WTC11 (cell line): ENCODE results near the gene STARD10. TPM values are rescaled to one million over a fixed set of nuclear protein-coding genes. Genes with fewer than 3 reads are reported as not detected.

Source experiments
- ATAC-seq: fragments of 200-7000 bp; cut with Tn5 transposase; 2 replicates; pipeline ENCODE4 v1.10.0; 2021; ENCODE audit warnings: mild to moderate bottlenecking, moderate library complexity
- CTCF ChIA-PET: fragments of 300-600 bp; sonication (Branson Sonifier 250); formaldehyde crosslinking; loops from one replicate; lab custom pipeline; 2021; ENCODE audit warnings: antibody characterized with exemption; lab: Charles Lee
- POLR2A ChIA-PET: fragments of 350-600 bp; sonication (Branson Sonifier 250); formaldehyde crosslinking; loops from one replicate; lab custom pipeline; 2021; ENCODE audit warnings: antibody characterized with exemption; lab: Charles Lee
- DNase-seq: peaks from one replicate; pipeline ENCODE4 v3.0.0; 2021; ENCODE audit warnings: low spot score
- H3K27ac Mint-ChIP-seq: 2 replicates; pipeline ENCODE4 v1.8.0; 2021; ENCODE audit warnings: mixed read lengths
- H3K27me3 Mint-ChIP-seq: 2 replicates; pipeline ENCODE4 v1.8.0; 2021; ENCODE audit warnings: low read depth, mild to moderate bottlenecking, moderate library complexity, mixed read lengths
- H3K36me3 Mint-ChIP-seq: 2 replicates; pipeline ENCODE4 v1.8.0; 2021; ENCODE audit warnings: mixed read lengths
- H3K4me1 Mint-ChIP-seq: 2 replicates; pipeline ENCODE4 v1.8.0; 2022; ENCODE audit warnings: mixed read lengths
- H3K4me3 Mint-ChIP-seq: 2 replicates; pipeline ENCODE4 v1.8.0; 2021; ENCODE audit warnings: mild to moderate bottlenecking, moderate library complexity, mixed read lengths
- H3K9me3 Mint-ChIP-seq: 2 replicates; pipeline ENCODE4 v1.8.0; 2021; ENCODE audit warnings: mixed read lengths
- ATF1 ChIP-seq: sonication (generic); formaldehyde crosslinking; IDR thresholded peaks from 2 replicates; pipeline ENCODE4 v1.8.1; 2023; ENCODE audit warnings: mild to moderate bottlenecking, moderate library complexity, missing genetic modification reagents
- ESRRA ChIP-seq: sonication (generic); formaldehyde crosslinking; IDR thresholded peaks from 2 replicates; pipeline ENCODE4 v1.8.1; 2022; ENCODE audit warnings: mild to moderate bottlenecking, missing genetic modification reagents, borderline replicate concordance
- ETV6 ChIP-seq: sonication (generic); formaldehyde crosslinking; IDR thresholded peaks from 2 replicates; pipeline ENCODE4 v1.8.1; 2022; ENCODE audit warnings: mild to moderate bottlenecking, missing genetic modification reagents
- FOXJ3 ChIP-seq: sonication (generic); formaldehyde crosslinking; IDR thresholded peaks from 2 replicates; pipeline ENCODE4 v1.9.0; 2021; ENCODE audit warnings: missing genetic modification reagents, mild to moderate bottlenecking, borderline replicate concordance
- FOXK1 ChIP-seq: sonication (generic); formaldehyde crosslinking; IDR thresholded peaks from 2 replicates; pipeline ENCODE4 v1.8.0; 2022; ENCODE audit warnings: mild to moderate bottlenecking, moderate library complexity, missing genetic modification reagents
- FOXP1 ChIP-seq: sonication (generic); formaldehyde crosslinking; IDR thresholded peaks from 2 replicates; pipeline ENCODE4 v1.8.0; 2022; ENCODE audit warnings: missing genetic modification reagents, mild to moderate bottlenecking, moderate library complexity, borderline replicate concordance
- GABPB1 ChIP-seq: sonication (generic); formaldehyde crosslinking; IDR thresholded peaks from 2 replicates; pipeline ENCODE4 v1.8.1; 2023; ENCODE audit warnings: mild to moderate bottlenecking, missing genetic modification reagents
- JAZF1 ChIP-seq: fragments of 250-450 bp; sonication (Bioruptor Pico); IDR thresholded peaks from 2 replicates; pipeline ENCODE4 v1.9.0; 2021; ENCODE audit warnings: moderate library complexity, mild to moderate bottlenecking, inconsistent platforms
- MXD4 ChIP-seq: fragments of 250-450 bp; sonication (Bioruptor Pico); IDR thresholded peaks from 2 replicates; pipeline ENCODE4 v1.8.0; 2021; ENCODE audit warnings: mild to moderate bottlenecking, moderate library complexity, borderline replicate concordance
- MYBL2 ChIP-seq: sonication (generic); formaldehyde crosslinking; IDR thresholded peaks from 2 replicates; pipeline ENCODE4 v1.8.1; 2023; ENCODE audit warnings: mild to moderate bottlenecking, moderate library complexity, missing genetic modification reagents
- NFE2L1 ChIP-seq: sonication (generic); formaldehyde crosslinking; IDR thresholded peaks from 2 replicates; pipeline ENCODE4 v1.8.1; 2023; ENCODE audit warnings: missing genetic modification reagents
- NFYB ChIP-seq: sonication (generic); formaldehyde crosslinking; conservative IDR thresholded peaks from 2 replicates; pipeline ENCODE4 v1.8.0; 2022; ENCODE audit warnings: low read depth, missing genetic modification reagents
- PRRX2 ChIP-seq: fragments of 250-450 bp; sonication (Bioruptor Pico); IDR thresholded peaks from 2 replicates; pipeline ENCODE4 v1.8.0; 2021; ENCODE audit warnings: mild to moderate bottlenecking
- RELA ChIP-seq: sonication (generic); formaldehyde crosslinking; IDR thresholded peaks from 2 replicates; pipeline ENCODE4 v1.8.1; 2022; ENCODE audit warnings: missing genetic modification reagents, mild to moderate bottlenecking, borderline replicate concordance
- SMAD4 ChIP-seq: sonication (generic); formaldehyde crosslinking; IDR thresholded peaks from 2 replicates; pipeline ENCODE4 v1.8.0; 2022; ENCODE audit warnings: mild to moderate bottlenecking, missing genetic modification reagents
- SP1 ChIP-seq: sonication (generic); formaldehyde crosslinking; conservative IDR thresholded peaks from 2 replicates; pipeline ENCODE4 v1.8.1; 2022; ENCODE audit warnings: missing genetic modification reagents
- TCF7 ChIP-seq: sonication (generic); formaldehyde crosslinking; IDR thresholded peaks from 2 replicates; pipeline ENCODE4 v1.8.0; 2022; ENCODE audit warnings: mild to moderate bottlenecking, low read depth, missing genetic modification reagents, moderate library complexity
- TEAD1 ChIP-seq: sonication (generic); formaldehyde crosslinking; IDR thresholded peaks from 2 replicates; pipeline ENCODE4 v1.8.0; 2022; ENCODE audit warnings: mild to moderate bottlenecking, missing genetic modification reagents
- ZBTB21 ChIP-seq: sonication (generic); formaldehyde crosslinking; IDR thresholded peaks from 2 replicates; pipeline ENCODE4 v1.8.1; 2023; ENCODE audit warnings: mild to moderate bottlenecking, missing genetic modification reagents, borderline replicate concordance
- ZNF138 ChIP-seq: sonication (generic); formaldehyde crosslinking; conservative IDR thresholded peaks from 2 replicates; pipeline ENCODE4 v1.8.1; 2022; ENCODE audit warnings: mild to moderate bottlenecking, moderate library complexity, missing genetic modification reagents
- total RNA-seq: library from RNA; stranded (reverse); gene quantifications from 3 replicates; pipeline ENCODE4 v1.2.3, GENCODE V29; 2021
- TF ChIP-seq, protein P1 (sequence below): fragments of 250-450 bp; sonication (Bioruptor Pico); IDR thresholded peaks from 2 replicates; pipeline ENCODE4 v1.9.0; 2021; ENCODE audit warnings: mild to moderate bottlenecking
- TF ChIP-seq, protein P2 (sequence below): sonication (generic); formaldehyde crosslinking; IDR thresholded peaks from 2 replicates; pipeline ENCODE4 v1.8.0; 2023; ENCODE audit warnings: missing genetic modification reagents
- TF ChIP-seq, protein P3 (sequence below): sonication (generic); formaldehyde crosslinking; IDR thresholded peaks from 2 replicates; pipeline ENCODE4 v1.8.1; 2023; ENCODE audit warnings: mild to moderate bottlenecking, missing genetic modification reagents

STARD10 gene
- total RNA-seq, 1 experiment from 2014 or later = 32.0 TPM

DNA sequence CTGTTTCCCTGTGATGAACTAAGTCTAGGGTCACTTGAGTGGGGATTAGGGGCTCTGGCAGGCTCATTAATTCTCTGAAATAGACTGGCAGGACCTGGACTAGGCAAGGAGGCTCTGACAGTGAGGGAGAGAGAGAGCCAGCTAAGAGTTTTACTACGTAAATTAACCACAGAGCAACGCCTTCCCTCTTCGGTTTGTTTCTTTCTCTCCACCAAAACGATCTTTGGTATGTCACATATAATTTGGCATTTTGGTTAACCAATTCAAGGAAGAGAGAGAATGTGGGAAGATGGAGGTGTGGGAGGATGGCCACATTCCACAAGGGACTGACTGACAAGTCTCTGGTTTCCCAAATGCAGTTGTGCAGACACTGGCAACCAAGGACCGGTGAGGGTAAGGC, 48.3 kb upstream of the STARD10 start:
- CTCF ChIA-PET = interaction anchor here (1.2 kb wide), 1 partner anchor 8 kb away, joined by 6 read pairs; no protein-coding TSS in a partner anchor
- POLR2A ChIA-PET = no interaction called here
- Mint-ChIP-seq H3K27me3 (no peaks in the 10 kb centered on the region), H3K9me3 (no peaks in the 10 kb centered on the region), H3K27ac (no peak overlapping the region), H3K4me1 (no peaks in the 10 kb centered on the region), H3K36me3 (no peaks in the 10 kb centered on the region), H3K4me3 (no peak overlapping the region)
- ATAC-seq = no peak
- TF ChIP-seq JAZF1 (CRISPR knock-in tag) = no peak
- TF ChIP-seq, protein P1, sequence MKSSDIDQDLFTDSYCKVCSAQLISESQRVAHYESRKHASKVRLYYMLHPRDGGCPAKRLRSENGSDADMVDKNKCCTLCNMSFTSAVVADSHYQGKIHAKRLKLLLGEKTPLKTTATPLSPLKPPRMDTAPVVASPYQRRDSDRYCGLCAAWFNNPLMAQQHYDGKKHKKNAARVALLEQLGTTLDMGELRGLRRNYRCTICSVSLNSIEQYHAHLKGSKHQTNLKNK (CRISPR knock-in tag) = no peak
- TF ChIP-seq, protein P2, sequence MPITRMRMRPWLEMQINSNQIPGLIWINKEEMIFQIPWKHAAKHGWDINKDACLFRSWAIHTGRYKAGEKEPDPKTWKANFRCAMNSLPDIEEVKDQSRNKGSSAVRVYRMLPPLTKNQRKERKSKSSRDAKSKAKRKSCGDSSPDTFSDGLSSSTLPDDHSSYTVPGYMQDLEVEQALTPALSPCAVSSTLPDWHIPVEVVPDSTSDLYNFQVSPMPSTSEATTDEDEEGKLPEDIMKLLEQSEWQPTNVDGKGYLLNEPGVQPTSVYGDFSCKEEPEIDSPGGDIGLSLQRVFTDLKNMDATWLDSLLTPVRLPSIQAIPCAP (CRISPR knock-in tag) = no peak
- TF ChIP-seq ESRRA (CRISPR knock-in tag) = no peak
- TF ChIP-seq MYBL2 (CRISPR knock-in tag) = no peak
- TF ChIP-seq TEAD1 (CRISPR knock-in tag) = no peak
- no peak for TF ChIP-seq SP1
- no peak for TF ChIP-seq TCF7 (CRISPR knock-in tag)
- TF ChIP-seq, protein P3, sequence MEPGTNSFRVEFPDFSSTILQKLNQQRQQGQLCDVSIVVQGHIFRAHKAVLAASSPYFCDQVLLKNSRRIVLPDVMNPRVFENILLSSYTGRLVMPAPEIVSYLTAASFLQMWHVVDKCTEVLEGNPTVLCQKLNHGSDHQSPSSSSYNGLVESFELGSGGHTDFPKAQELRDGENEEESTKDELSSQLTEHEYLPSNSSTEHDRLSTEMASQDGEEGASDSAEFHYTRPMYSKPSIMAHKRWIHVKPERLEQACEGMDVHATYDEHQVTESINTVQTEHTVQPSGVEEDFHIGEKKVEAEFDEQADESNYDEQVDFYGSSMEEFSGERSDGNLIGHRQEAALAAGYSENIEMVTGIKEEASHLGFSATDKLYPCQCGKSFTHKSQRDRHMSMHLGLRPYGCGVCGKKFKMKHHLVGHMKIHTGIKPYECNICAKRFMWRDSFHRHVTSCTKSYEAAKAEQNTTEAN = no peak
- TF ChIP-seq ZBTB21 (CRISPR knock-in tag) = no peak
- TF ChIP-seq FOXP1 (CRISPR knock-in tag) = no peak
- no peak for TF ChIP-seq ATF1 (CRISPR knock-in tag)
- no peak for DNase-seq

DNA sequence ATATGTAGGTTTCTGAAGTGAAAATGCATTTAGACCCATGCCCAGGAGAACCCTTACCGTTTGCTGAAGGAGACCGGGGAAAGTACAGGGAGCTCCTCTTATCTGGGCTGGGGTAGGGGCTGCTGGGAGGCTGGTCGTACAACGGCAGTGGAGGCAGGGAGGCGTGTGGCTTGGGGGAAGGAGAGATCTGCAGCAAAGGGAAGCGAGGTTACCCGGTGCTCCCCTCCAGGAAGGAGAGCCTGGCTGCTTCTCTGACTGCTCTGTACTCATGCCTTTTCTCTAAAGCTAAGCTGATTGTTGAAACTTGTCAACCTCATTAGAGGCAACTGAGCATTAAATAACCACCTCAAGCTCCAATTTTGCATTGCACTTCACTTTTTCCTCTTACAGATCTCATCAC, 47.5 kb upstream of the STARD10 start:
- DNase-seq (no peak), ATAC-seq (no peak)
- H3K27me3 Mint-ChIP-seq = no peaks in the 10 kb centered on the region
- H3K4me3 Mint-ChIP-seq = no peak overlapping the region
- H3K27ac Mint-ChIP-seq = no peak overlapping the region
- ChIA-PET POLR2A (interaction anchor here (0.6 to 0.7 kb wide), 2 partner anchors 177 to 370 kb away, joined by 3 to 11 read pairs; no protein-coding TSS in a partner anchor), CTCF (interaction anchor here (0.9 to 1.2 kb wide), 5 partner anchors 9 to 411 kb away, joined by 3 to 6 read pairs (median 3); partner anchors contain the start of gene FCHSD2)
- no peaks in the 10 kb centered on the region for H3K9me3 Mint-ChIP-seq
- H3K36me3 Mint-ChIP-seq = no peaks in the 10 kb centered on the region
- H3K4me1 Mint-ChIP-seq = no peaks in the 10 kb centered on the region
- TF ChIP-seq FOXK1 (no peak), ZBTB21 (CRISPR knock-in tag) (no peak), ZNF138 (CRISPR knock-in tag) (no peak), ETV6 (no peak), NFYB (no peak), MXD4 (CRISPR knock-in tag) (no peak), PRRX2 (CRISPR knock-in tag) (no peak), SMAD4 (no peak), GABPB1 (no peak), JAZF1 (CRISPR knock-in tag) (no peak)

DNA sequence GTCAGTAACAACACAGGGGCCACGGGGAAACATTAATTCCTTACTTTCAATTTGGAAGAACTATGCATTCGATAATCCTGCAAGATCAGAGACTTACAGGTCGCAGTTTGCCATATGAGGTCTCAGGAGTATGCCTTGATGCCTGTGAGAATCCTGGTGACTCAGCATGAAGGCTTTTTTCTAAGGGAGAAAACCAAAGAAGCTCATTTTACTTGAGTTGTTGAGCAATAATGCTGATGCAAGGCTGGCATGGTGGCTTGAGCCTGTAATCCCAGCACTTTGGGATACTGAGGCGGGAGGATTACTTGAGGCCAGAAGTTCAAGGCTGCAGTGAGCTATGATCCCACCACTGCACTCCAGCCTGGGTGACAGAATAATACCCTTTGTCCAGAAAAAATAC, 46.9 kb upstream of the STARD10 start:
- no peaks in the 10 kb centered on the region for H3K27me3 Mint-ChIP-seq

More for the DNA sequence above, 46.9 kb upstream of the STARD10 start:
- POLR2A ChIA-PET = interaction anchor here (0.6 kb wide), 1 partner anchor 370 kb away, joined by 3 read pairs; no protein-coding TSS in a partner anchor
- DNase-seq = no peak
- TF ChIP-seq FOXJ3 (CRISPR knock-in tag) = no peak
- TF ChIP-seq NFE2L1 (CRISPR knock-in tag) = no peak
- TF ChIP-seq RELA = no peak
- TF ChIP-seq TEAD1 (CRISPR knock-in tag) = no peak
- no peaks in the 10 kb centered on the region for H3K9me3 Mint-ChIP-seq
- H3K27ac Mint-ChIP-seq = no peak overlapping the region
- H3K4me1 Mint-ChIP-seq = no peaks in the 10 kb centered on the region
- H3K4me3 Mint-ChIP-seq = no peak overlapping the region
- CTCF ChIA-PET = interaction anchor here (0.9 to 1.2 kb wide), 5 partner anchors 9 to 412 kb away, joined by 3 to 6 read pairs (median 3); partner anchors contain the start of gene FCHSD2
- ATAC-seq = no peak
- H3K36me3 Mint-ChIP-seq = no peaks in the 10 kb centered on the region
